ENCODE data around the gene CDKN1C.

DNA sequence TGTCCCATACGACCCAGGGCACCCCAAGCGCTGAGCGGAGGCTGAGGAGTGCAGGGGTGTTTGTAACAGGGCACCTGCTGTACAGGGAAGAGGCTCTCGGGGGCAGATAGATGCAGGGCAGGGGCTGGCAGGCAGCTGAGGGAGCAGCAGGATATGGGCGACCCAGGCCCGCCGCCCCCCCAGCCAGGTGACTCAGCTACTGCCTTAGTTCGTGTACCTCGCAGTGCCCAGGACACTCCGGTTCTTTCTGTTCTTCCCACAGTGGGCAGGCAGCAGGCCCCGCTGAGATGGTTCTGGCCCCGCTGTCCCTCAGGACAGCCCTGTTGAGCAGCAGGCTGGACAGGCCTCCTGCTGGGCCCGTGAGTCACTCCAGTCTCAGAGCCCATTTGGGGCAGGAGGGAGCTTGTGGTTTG, 27.4 kb upstream of the CDKN1C start:
- no peak for TF ChIP-seq EZH2 (IDR thresholded peaks at IDR 0.05; ENCODE audit: insufficient read depth, poor library complexity, severe bottlenecking)
- TF ChIP-seq EZH2phosphoT487 (IDR thresholded peaks at IDR 0.05; ENCODE audit: insufficient read depth, low read depth) = no peak

All from GM23248 (cell line).